ENCODE results near the gene HIP1.
"Not testable (repeated sequence)": the region's sequence is repeated elsewhere in the genome, so short reads cannot be mapped to it uniquely, and the experiment has no call there.

Gene HIP1

GRCh38 chr7:75729851-75730274 lies 8.9 kb downstream of the HIP1 start:
- no peaks in the 10 kb centered on the region for H3K36me3 Mint-ChIP-seq (ENCODE audit: low read depth)
- H3K9me3 Mint-ChIP-seq: no peaks in the 10 kb centered on the region
- no peak overlapping the region for H3K4me3 Mint-ChIP-seq
- peaks cover 18% of the 10 kb centered on the region for H3K4me1 Mint-ChIP-seq (ENCODE audit: low read depth)
- no peak overlapping the region for H3K27ac Mint-ChIP-seq
- no peaks in the 10 kb centered on the region for H3K27me3 Mint-ChIP-seq
- no peak for DNase-seq

- H3K9me3 Mint-ChIP-seq: no peaks in the 10 kb centered on the region
- no peak overlapping the region for H3K4me3 Mint-ChIP-seq
- H3K4me1 Mint-ChIP-seq (ENCODE audit: low read depth): peaks cover 18% of the 10 kb centered on the region
- H3K36me3 Mint-ChIP-seq (ENCODE audit: low read depth): no peaks in the 10 kb centered on the region
- H3K27me3 Mint-ChIP-seq: no peaks in the 10 kb centered on the region
- DNase-seq: no peak
- H3K27ac Mint-ChIP-seq: peak overlapping the region; percentile 57
Measured at GRCh38 chr7:75727881-75728593, 10.7 kb downstream of the HIP1 start.

- H3K36me3 Mint-ChIP-seq (ENCODE audit: low read depth); H3K27ac Mint-ChIP-seq; H3K9me3 Mint-ChIP-seq; H3K4me3 Mint-ChIP-seq; H3K27me3 Mint-ChIP-seq; DNase-seq: not testable (repeated sequence)
- peaks cover 18% of the 10 kb centered on the region for H3K4me1 Mint-ChIP-seq (ENCODE audit: low read depth)
Measured at GRCh38 chr7:75727351-75727750, 11.4 kb downstream of the HIP1 start.

GRCh38 chr7:75725306-75725705 lies 13.4 kb downstream of the HIP1 start:
- Mint-ChIP-seq H3K36me3 (ENCODE audit: low read depth) (no peaks in the 10 kb centered on the region), H3K4me3 (no peak overlapping the region), H3K27me3 (no peaks in the 10 kb centered on the region), H3K27ac (no peak overlapping the region), H3K9me3 (no peaks in the 10 kb centered on the region), H3K4me1 (ENCODE audit: low read depth) (peaks cover 18% of the 10 kb centered on the region)
- no peak for DNase-seq

GRCh38 chr7:75723444-75723843 lies 15.3 kb downstream of the HIP1 start:
- H3K9me3 Mint-ChIP-seq: no peaks in the 10 kb centered on the region
- H3K4me3 Mint-ChIP-seq: no peak overlapping the region
- no peak overlapping the region for H3K27ac Mint-ChIP-seq
- H3K27me3 Mint-ChIP-seq: no peaks in the 10 kb centered on the region
- DNase-seq: no peak
- H3K4me1 Mint-ChIP-seq (ENCODE audit: low read depth): peaks cover 8% of the 10 kb centered on the region
- H3K36me3 Mint-ChIP-seq (ENCODE audit: low read depth): no peaks in the 10 kb centered on the region

GRCh38 chr7:75722373-75722772 lies 16.4 kb downstream of the HIP1 start:
- Mint-ChIP-seq H3K36me3 (ENCODE audit: low read depth) (no peaks in the 10 kb centered on the region), H3K27ac (no peak overlapping the region), H3K9me3 (no peaks in the 10 kb centered on the region), H3K4me1 (ENCODE audit: low read depth) (no peaks in the 10 kb centered on the region), H3K4me3 (no peak overlapping the region), H3K27me3 (no peaks in the 10 kb centered on the region)
- DNase-seq: no peak

GRCh38 chr7:75721922-75722321 lies 16.8 kb downstream of the HIP1 start:
- H3K27me3 Mint-ChIP-seq; DNase-seq; H3K9me3 Mint-ChIP-seq; H3K36me3 Mint-ChIP-seq (ENCODE audit: low read depth); H3K4me1 Mint-ChIP-seq (ENCODE audit: low read depth); H3K27ac Mint-ChIP-seq; H3K4me3 Mint-ChIP-seq: not testable (repeated sequence)

GRCh38 chr7:75721426-75721825 lies 17.3 kb downstream of the HIP1 start:
- H3K27me3 Mint-ChIP-seq: no peaks in the 10 kb centered on the region
- H3K27ac Mint-ChIP-seq: no peak overlapping the region
- no peaks in the 10 kb centered on the region for H3K4me1 Mint-ChIP-seq (ENCODE audit: low read depth)
- DNase-seq: no peak
- H3K4me3 Mint-ChIP-seq: no peak overlapping the region
- no peaks in the 10 kb centered on the region for H3K9me3 Mint-ChIP-seq
- H3K36me3 Mint-ChIP-seq (ENCODE audit: low read depth): no peaks in the 10 kb centered on the region

GRCh38 chr7:75719626-75720025 lies 19.1 kb downstream of the HIP1 start:
- H3K9me3 Mint-ChIP-seq: no peaks in the 10 kb centered on the region
- H3K4me1 Mint-ChIP-seq (ENCODE audit: low read depth): no peaks in the 10 kb centered on the region
- no peak for DNase-seq
- H3K36me3 Mint-ChIP-seq (ENCODE audit: low read depth): no peaks in the 10 kb centered on the region
- no peak overlapping the region for H3K4me3 Mint-ChIP-seq
- H3K27me3 Mint-ChIP-seq: peaks cover 2% of the 10 kb centered on the region
- H3K27ac Mint-ChIP-seq: no peak overlapping the region

- Mint-ChIP-seq H3K27me3 (peaks cover 2% of the 10 kb centered on the region), H3K27ac (no peak overlapping the region), H3K9me3 (no peaks in the 10 kb centered on the region), H3K4me1 (ENCODE audit: low read depth) (no peaks in the 10 kb centered on the region), H3K4me3 (no peak overlapping the region), H3K36me3 (ENCODE audit: low read depth) (no peaks in the 10 kb centered on the region)
- DNase-seq: no peak
Measured at GRCh38 chr7:75718390-75719031, 20.2 kb downstream of the HIP1 start.

GRCh38 chr7:75717746-75718145 lies 21.0 kb downstream of the HIP1 start:
- DNase-seq; H3K9me3 Mint-ChIP-seq; H3K36me3 Mint-ChIP-seq (ENCODE audit: low read depth); H3K4me3 Mint-ChIP-seq; H3K27ac Mint-ChIP-seq; H3K27me3 Mint-ChIP-seq; H3K4me1 Mint-ChIP-seq (ENCODE audit: low read depth): not testable (repeated sequence)

- H3K27me3 Mint-ChIP-seq: peaks cover 2% of the 10 kb centered on the region
- H3K36me3 Mint-ChIP-seq (ENCODE audit: low read depth): no peaks in the 10 kb centered on the region
- H3K4me3 Mint-ChIP-seq: no peak overlapping the region
- DNase-seq: no peak
- H3K27ac Mint-ChIP-seq: no peak overlapping the region
- no peaks in the 10 kb centered on the region for H3K9me3 Mint-ChIP-seq
- peaks cover 6% of the 10 kb centered on the region for H3K4me1 Mint-ChIP-seq (ENCODE audit: low read depth)
Measured at GRCh38 chr7:75716992-75717626, 21.6 kb downstream of the HIP1 start.

- Mint-ChIP-seq H3K27ac (no peak overlapping the region), H3K4me1 (ENCODE audit: low read depth) (peaks cover 10% of the 10 kb centered on the region), H3K9me3 (peaks cover 6% of the 10 kb centered on the region), H3K4me3 (no peak overlapping the region), H3K36me3 (ENCODE audit: low read depth) (peaks cover 2% of the 10 kb centered on the region), H3K27me3 (peaks cover 2% of the 10 kb centered on the region)
- no peak for DNase-seq
Measured at GRCh38 chr7:75715864-75716263, 22.9 kb downstream of the HIP1 start.

GRCh38 chr7:75712517-75713361 lies 26.0 kb downstream of the HIP1 start:
- H3K27ac Mint-ChIP-seq: no peak overlapping the region
- H3K4me3 Mint-ChIP-seq: no peak overlapping the region
- peaks cover 2% of the 10 kb centered on the region for H3K27me3 Mint-ChIP-seq
- H3K9me3 Mint-ChIP-seq: peaks cover 19% of the 10 kb centered on the region
- DNase-seq: no peak
- peaks cover 10% of the 10 kb centered on the region for H3K4me1 Mint-ChIP-seq (ENCODE audit: low read depth)
- H3K36me3 Mint-ChIP-seq (ENCODE audit: low read depth): peaks cover 6% of the 10 kb centered on the region
